Body of pancreas (tissue), 4 donors: ENCODE results near the gene ADAMTSL5. TPM values are rescaled to one million over a fixed set of nuclear protein-coding genes. Genes with fewer than 3 reads are reported as not detected.

Experiments
- ATAC-seq: fragments of 150-250 bp; one replicate; pipeline ENCODE4 v1.9.1; 2016
- DNase-seq, 4 donors: peaks; one replicate each; pipeline ENCODE4 v3.0.0-alpha.2; 2019
- H3K27ac ChIP-seq, 4 donors: fragments of 200-600 bp; sonication (generic); 1 replicate in 3 of 4; 2 replicates in 1 of 4; pipeline versions ENCODE4 v1.5.1 to v1.6.1; 2016 to 2019; ENCODE audit warnings: mild to moderate bottlenecking in 1 of 4, mixed read lengths in 1 of 4, moderate library complexity in 1 of 4
- H3K27me3 ChIP-seq, 2 donors: fragments of 200-600 bp; sonication (generic); one replicate each; pipeline ENCODE4 v1.6.0; 2016; ENCODE audit warnings: mild to moderate bottlenecking in 1 of 2
- H3K36me3 ChIP-seq, 2 donors: fragments of 200-600 bp; sonication (generic); replicated peaks in 1 of 2; 2 replicates each; pipeline ENCODE4 v1.5.1; 2016; ENCODE audit warnings: low read depth in 2 of 2; ENCODE audit not compliant: insufficient read depth in 1 of 2
- H3K4me1 ChIP-seq: fragments of 200-600 bp; sonication (generic); one replicate; pipeline ENCODE4 v1.6.0; 2016
- H3K4me3 ChIP-seq, 2 donors: fragments of 200-600 bp; sonication (generic); 1 replicate in 1 of 2; 2 replicates in 1 of 2; pipeline ENCODE4 v1.5.1; 2016 to 2019
- H3K9me3 ChIP-seq, 3 donors: fragments of 200-600 bp; sonication (generic); 1 replicate in 2 of 3; 2 replicates in 1 of 3; pipeline ENCODE4 v1.5.1; 2016
- POLR2A ChIP-seq, 3 donors: fragments of 450-650 bp; IDR thresholded peaks; one replicate each; pipeline ENCODE4 v1.6.1; 2016; ENCODE audit warnings: antibody characterized with exemption in 3 of 3, mild to moderate bottlenecking in 2 of 3
- WGBS, 2 donors: methylation state at CpG; one replicate each; pipeline ENCODE4 v1.1.5; 2017; 5-methylcytosine and 5-hydroxymethylcytosine counted together
- intact Hi-C: fragments of 100-400 bp; cut with DNase I; formaldehyde crosslinking; loops from one replicate; pipeline ENCODE4 v1.15.1; 2023
- total RNA-seq, 2 donors: library from RNA; depleted of rRNA; stranded (reverse); fragments of >200 nt; gene quantifications; one replicate each; pipeline ENCODE4 v1.1.0, GENCODE V29; 2016
- TF ChIP-seq, protein P1 (sequence below), 7 experiments: fragments of 450-650 bp in 4 of 7; fragments of 200-600 bp in 3 of 7; sonication (generic) in 3 of 7; IDR thresholded peaks; one replicate each; pipeline ENCODE4 v1.5.1; 2016 to 2019; ENCODE audit warnings: antibody characterized with exemption in 7 of 7

The ADAMTSL5 gene
- total RNA-seq, 2 donors from 2014 or later, result 1.3 TPM; not detected in 1

DNA sequence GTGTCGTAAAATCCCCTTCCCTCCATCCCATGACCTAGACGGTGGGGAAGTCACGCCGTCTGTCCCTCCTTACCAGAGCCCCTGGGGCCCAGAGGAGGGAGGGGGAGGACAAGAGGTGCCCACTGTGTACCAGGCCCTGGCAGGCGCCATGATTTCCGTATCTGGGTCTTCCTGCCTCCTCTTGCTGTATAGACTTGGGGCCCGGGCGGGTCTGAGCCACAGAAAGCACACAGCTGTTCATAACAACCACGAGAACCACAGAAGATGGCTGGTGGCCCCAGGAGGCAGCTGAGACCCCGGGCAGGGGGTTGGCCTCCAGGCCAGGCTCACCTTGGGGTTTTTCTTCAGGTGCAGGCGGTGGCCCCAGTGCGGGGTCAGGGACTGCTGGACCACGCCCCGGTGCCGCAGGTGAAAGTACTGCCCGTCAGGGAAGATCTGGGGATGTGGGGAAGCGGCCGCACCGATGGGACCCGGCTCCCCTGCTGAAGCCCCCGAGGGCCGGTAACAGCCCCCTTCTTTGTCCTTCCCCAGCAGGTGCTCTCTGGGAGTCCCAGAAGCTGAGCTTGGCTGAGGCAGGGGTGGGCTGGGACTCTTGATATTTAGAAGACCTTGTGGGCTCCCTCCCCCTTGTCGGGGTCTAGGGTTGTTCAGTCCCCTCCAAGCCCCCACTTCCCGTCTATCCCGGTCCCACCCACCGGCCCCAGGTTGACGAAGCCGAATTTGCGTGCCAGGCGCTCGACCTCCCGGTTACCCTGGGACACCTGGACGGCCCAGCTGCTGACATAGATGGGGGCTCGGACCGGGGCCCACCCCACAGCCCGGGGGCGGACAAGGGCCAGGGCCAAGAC is 23.1 kb downstream of the ADAMTSL5 start:
- no peaks in the 10 kb centered on the region for H3K27me3 ChIP-seq
- no peaks in the 10 kb centered on the region for H3K36me3 ChIP-seq
- peaks cover 37% of the 10 kb centered on the region for H3K4me1 ChIP-seq
- DNase-seq (peak in 1 of 4 donors; percentile 21), ATAC-seq (no peak)
- peak overlapping the region; percentile 13 to 27 for H3K4me3 ChIP-seq
- intact Hi-C loops, result no loop called here
- peak overlapping the region; percentile 63 to 89 (median 76) for H3K27ac ChIP-seq
- peak in 2 of 3 donors; percentile 41 to 45 for TF ChIP-seq POLR2A (IDR thresholded peaks at IDR 0.05)
- TF ChIP-seq, protein P1, sequence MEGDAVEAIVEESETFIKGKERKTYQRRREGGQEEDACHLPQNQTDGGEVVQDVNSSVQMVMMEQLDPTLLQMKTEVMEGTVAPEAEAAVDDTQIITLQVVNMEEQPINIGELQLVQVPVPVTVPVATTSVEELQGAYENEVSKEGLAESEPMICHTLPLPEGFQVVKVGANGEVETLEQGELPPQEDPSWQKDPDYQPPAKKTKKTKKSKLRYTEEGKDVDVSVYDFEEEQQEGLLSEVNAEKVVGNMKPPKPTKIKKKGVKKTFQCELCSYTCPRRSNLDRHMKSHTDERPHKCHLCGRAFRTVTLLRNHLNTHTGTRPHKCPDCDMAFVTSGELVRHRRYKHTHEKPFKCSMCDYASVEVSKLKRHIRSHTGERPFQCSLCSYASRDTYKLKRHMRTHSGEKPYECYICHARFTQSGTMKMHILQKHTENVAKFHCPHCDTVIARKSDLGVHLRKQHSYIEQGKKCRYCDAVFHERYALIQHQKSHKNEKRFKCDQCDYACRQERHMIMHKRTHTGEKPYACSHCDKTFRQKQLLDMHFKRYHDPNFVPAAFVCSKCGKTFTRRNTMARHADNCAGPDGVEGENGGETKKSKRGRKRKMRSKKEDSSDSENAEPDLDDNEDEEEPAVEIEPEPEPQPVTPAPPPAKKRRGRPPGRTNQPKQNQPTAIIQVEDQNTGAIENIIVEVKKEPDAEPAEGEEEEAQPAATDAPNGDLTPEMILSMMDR (IDR thresholded peaks at IDR 0.05), result no peak
- WGBS, 2 donors, result 29 to 72% methylated on average over 10 to 37 of the region's 37 CpGs
- H3K9me3 ChIP-seq, result no peaks in the 10 kb centered on the region

DNA sequence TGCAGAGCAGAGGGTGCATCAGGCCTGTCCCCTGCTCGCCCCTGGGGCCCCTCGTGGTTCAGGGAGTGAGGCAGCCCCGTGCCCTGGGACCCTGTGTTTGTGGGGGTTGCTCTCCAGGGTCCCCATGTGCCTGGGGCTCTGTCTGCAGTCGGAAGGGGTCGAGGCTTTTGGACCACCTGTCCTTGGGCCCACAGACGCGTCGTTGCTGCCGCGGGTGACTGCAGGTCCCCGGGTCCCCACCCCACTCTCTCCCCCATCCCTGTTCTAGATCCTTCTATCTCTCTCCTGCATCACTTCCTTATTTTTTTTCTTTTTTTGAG is 24.6 kb downstream of the ADAMTSL5 start:
- intact Hi-C loops, result no loop called here
- Histone ChIP-seq H3K4me1 (peaks cover 32% of the 10 kb centered on the region), H3K4me3 (no peak overlapping the region), H3K9me3 (no peaks in the 10 kb centered on the region), H3K36me3 (no peaks in the 10 kb centered on the region), H3K27me3 (no peaks in the 10 kb centered on the region), H3K27ac (no peak overlapping the region)
- peak in 1 of 4 donors; percentile 11 for DNase-seq
- no peak for TF ChIP-seq POLR2A (IDR thresholded peaks at IDR 0.05)
- TF ChIP-seq, protein P1 (IDR thresholded peaks at IDR 0.05), result no peak
- ATAC-seq, result no peak
- WGBS, 2 donors, result 84 to 94% methylated on average over 8 to 11 of the region's 11 CpGs

DNA sequence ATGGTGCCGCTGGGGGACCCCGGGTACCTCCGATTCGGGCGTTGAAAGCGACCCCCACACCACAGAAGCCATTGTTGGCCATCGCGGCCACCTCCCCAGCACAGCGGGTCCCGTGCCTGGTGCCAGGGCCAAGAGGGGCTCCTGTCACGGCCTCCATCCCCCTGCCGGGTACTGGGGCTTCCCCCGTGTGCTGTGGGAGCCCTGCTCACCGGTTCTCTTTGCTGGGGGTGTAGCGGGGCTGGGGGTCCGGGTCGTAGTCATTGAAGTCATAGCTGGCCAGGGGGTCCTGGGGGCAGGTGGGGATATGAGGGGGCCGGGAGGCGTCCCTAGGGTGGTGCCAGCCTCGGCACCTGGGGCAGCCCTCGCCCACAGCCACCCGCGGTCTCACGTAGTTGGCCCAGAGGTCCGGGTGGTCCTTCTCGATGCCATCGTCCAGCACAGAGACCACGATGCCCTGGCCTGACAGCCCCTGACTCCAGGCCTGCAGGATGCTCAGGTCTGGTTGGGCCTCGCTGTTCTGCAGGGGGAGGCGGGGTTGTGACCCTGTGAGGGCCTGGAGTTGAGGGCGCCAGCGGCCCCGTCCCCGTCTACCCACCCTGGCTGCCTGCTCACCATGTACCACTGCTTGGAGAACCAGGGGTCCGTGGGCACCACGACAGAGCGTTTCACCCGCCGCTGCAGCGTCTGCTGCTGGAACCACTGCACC is 25.1 kb downstream of the ADAMTSL5 start:
- H3K4me1 ChIP-seq, result peaks cover 27% of the 10 kb centered on the region
- H3K9me3 ChIP-seq, result no peaks in the 10 kb centered on the region
- ATAC-seq (no peak), DNase-seq (peak in 1 of 4 donors; percentile 10)
- TF ChIP-seq POLR2A (IDR thresholded peaks at IDR 0.05), result no peak
- TF ChIP-seq, protein P1 (IDR thresholded peaks at IDR 0.05), result no peak
- H3K27ac ChIP-seq, result no peak overlapping the region
- intact Hi-C loops, result no loop called here
- no peaks in the 10 kb centered on the region for H3K36me3 ChIP-seq
- WGBS, 2 donors, result 84 to 100% methylated on average over 5 to 9 of the region's 40 CpGs
- no peaks in the 10 kb centered on the region for H3K27me3 ChIP-seq
- no peak overlapping the region for H3K4me3 ChIP-seq

DNA sequence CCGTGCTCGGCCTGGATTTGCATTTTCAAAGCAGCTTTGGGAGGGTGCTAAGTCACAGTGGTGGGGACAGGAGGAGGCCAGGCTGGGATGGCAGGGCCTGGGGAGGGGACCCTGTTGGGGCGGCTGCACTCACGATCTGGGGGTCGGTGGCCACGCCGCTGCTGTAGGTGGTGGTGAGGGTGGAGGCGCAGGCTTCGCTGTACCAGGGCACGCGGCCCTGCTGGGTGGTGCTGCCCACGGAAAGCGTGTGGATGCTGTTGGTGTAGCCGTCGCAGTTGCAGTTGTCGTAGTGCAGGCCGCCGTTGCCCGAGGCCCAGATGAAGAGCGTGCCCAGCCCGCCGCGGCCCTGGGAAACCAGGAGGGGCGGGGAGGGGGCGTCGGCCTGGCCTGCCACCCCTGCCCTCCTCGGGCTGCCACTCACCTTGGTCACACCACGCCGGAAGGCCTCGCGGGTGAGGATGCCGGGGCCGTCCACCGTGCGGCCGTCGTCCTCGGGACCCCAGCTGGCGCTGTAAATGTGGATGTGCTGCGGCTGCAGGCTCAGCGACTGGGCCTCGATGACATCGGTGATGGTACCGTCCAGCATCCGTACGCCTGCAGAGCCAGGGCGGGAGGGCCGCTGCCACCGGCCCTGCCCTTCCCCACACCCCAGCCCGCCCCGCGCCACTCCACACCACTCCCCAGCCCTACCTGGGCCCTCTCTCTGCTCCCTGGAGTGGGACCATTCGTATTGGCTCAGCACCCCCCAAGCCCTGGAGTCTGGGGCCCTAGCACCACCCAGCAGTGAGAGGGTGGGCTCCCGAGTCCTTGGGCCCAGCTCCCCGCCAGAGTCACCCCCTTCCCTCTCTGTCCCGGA is 25.9 kb downstream of the ADAMTSL5 start:
- no peak overlapping the region for H3K4me3 ChIP-seq
- no peak for DNase-seq
- H3K36me3 ChIP-seq, result no peaks in the 10 kb centered on the region
- H3K9me3 ChIP-seq, result no peaks in the 10 kb centered on the region
- 96 to 99% methylated on average over 16 to 48 of the region's 56 CpGs for WGBS, 2 donors
- no peak for ATAC-seq
- TF ChIP-seq, protein P1 (IDR thresholded peaks at IDR 0.05), result no peak
- no peak for TF ChIP-seq POLR2A (IDR thresholded peaks at IDR 0.05)
- no peaks in the 10 kb centered on the region for H3K27me3 ChIP-seq
- no peak overlapping the region for H3K27ac ChIP-seq
- H3K4me1 ChIP-seq, result peaks cover 19% of the 10 kb centered on the region
- intact Hi-C loops, result no loop called here
